Measurements from ENCODE around the gene PLK5. TPM values are rescaled to one million over a fixed set of nuclear protein-coding genes. Genes with fewer than 3 reads are reported as not detected.
A peak's percentile ranks its signal among the peaks of the same experiment; 100 is the strongest.

PLK5 gene
- total RNA-seq, 1 experiment from 2014 or later, result 0.57 TPM

DNA sequence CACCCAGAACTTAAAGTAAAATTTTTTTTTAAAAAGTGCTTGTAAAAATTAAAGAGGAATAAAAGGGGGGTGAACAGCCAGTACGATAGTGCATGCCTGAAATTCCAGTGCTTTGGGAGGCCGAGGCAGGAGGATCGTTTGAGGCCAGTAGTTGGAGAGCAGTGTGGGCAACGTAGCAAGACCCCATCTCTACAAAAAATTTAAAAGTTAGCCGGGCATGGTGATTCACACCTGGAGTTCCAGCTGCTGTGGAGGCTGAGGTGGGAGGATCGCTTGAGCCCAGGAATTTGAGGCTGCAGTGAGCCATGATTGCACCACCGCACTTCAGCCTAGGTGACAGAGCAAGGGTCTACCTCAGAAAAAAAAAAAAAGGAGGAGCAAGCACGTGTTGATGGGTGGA, 18.9 kb upstream of the PLK5 start:
- Histone ChIP-seq H3K79me2 (ENCODE audit: insufficient read depth, low read length) (no peaks in the 10 kb centered on the region), H3K9ac (ENCODE audit: extremely low read depth, insufficient read length, low read length) (no peak overlapping the region), H4K5ac (ENCODE audit: insufficient read length, low read depth, low read length) (no peak overlapping the region), H3K4me2 (ENCODE audit: insufficient read depth, insufficient read length, low read length) (no peak overlapping the region), H3K23me2 (ENCODE audit: insufficient read length, low read depth, low read length, poor library complexity, severe bottlenecking) (peaks cover 11% of the 10 kb centered on the region), H3K79me1 (ENCODE audit: insufficient read depth, low read depth, low read length, poor library complexity, severe bottlenecking) (no peaks in the 10 kb centered on the region), H4K20me1 (ENCODE audit: control insufficient read depth, insufficient read depth, insufficient read length) (no peaks in the 10 kb centered on the region), H3K18ac (ENCODE audit: insufficient read length, low read depth, low read length) (no peak overlapping the region), H2BK120ac (ENCODE audit: low read depth, low read length, poor library complexity, severe bottlenecking) (no peak overlapping the region), H3K14ac (ENCODE audit: insufficient read depth, low read length) (no peak overlapping the region), H2BK12ac (ENCODE audit: insufficient read length, low read depth, low read length) (no peak overlapping the region), H3K4me1 (ENCODE audit: insufficient read depth, low read length) (no peaks in the 10 kb centered on the region), H3K56ac (ENCODE audit: insufficient read length, low read depth, low read length) (no peak overlapping the region), H3T11ph (ENCODE audit: low read length) (no peak overlapping the region), H3K27ac (ENCODE audit: insufficient read length, low read depth, low read length) (no peak overlapping the region), H2AFZ (ENCODE audit: low read length) (no peak overlapping the region), H2BK5ac (ENCODE audit: insufficient read length, low read length) (no peak overlapping the region), H2AK5ac (ENCODE audit: insufficient read length, low read length) (no peak overlapping the region), H3K23ac (ENCODE audit: insufficient read length, low read depth, low read length) (no peak overlapping the region), H4K91ac (ENCODE audit: insufficient read length, low read depth, low read length) (no peak overlapping the region), H3K4ac (ENCODE audit: low read depth, low read length) (no peak overlapping the region), H2BK20ac (ENCODE audit: low read depth, low read length, poor library complexity, severe bottlenecking) (no peak overlapping the region), H3K27me3 (ENCODE audit: insufficient read depth, low read length) (no peaks in the 10 kb centered on the region; the same call in 1 of the 2 replicates), H3K9me3 (ENCODE audit: control insufficient read depth, low read depth, low read length) (no peaks in the 10 kb centered on the region), H4K8ac (replicated peaks; ENCODE audit: insufficient read length, low read depth, low read length) (no peak overlapping the region), H2BK15ac (ENCODE audit: low read depth, low read length) (no peak overlapping the region)
- H3K4me1 Mint-ChIP-seq, result peaks cover 7 to 14% of the 10 kb centered on the region in 2 experiments
- H3K27me3 Mint-ChIP-seq (ENCODE audit: low read depth), result peaks cover 68% of the 10 kb centered on the region
- TF ChIP-seq, protein P1, sequence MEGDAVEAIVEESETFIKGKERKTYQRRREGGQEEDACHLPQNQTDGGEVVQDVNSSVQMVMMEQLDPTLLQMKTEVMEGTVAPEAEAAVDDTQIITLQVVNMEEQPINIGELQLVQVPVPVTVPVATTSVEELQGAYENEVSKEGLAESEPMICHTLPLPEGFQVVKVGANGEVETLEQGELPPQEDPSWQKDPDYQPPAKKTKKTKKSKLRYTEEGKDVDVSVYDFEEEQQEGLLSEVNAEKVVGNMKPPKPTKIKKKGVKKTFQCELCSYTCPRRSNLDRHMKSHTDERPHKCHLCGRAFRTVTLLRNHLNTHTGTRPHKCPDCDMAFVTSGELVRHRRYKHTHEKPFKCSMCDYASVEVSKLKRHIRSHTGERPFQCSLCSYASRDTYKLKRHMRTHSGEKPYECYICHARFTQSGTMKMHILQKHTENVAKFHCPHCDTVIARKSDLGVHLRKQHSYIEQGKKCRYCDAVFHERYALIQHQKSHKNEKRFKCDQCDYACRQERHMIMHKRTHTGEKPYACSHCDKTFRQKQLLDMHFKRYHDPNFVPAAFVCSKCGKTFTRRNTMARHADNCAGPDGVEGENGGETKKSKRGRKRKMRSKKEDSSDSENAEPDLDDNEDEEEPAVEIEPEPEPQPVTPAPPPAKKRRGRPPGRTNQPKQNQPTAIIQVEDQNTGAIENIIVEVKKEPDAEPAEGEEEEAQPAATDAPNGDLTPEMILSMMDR (conservative IDR thresholded peaks at IDR 0.05), result no peak
- no peaks in the 10 kb centered on the region for H3K36me3 Mint-ChIP-seq (ENCODE audit: insufficient read depth in 1 of 3, low read depth in 3 of 3)
- WGBS (ENCODE audit: extremely low coverage, insufficient read length, low lambda C conversion rate), result no CpG with 5 or more reads among the region's 8 CpGs
- no peak for DNase-seq
- no peak overlapping the region for H3K27ac Mint-ChIP-seq
- peak overlapping the region in 1 of 2 experiments; percentile 40; a peak in 1 of 5 replicates for H3K4me3 Mint-ChIP-seq
- peaks cover 5 to 16% of the 10 kb centered on the region in 2 experiments for H3K9me3 Mint-ChIP-seq
